CD4-positive, alpha-beta T cell treated with Interferon alpha-2 for 1 hour (primary cell): ENCODE data around the gene DNAL1.

Source experiments
- DNase-seq, 2 donors: peaks; one replicate each; pipeline ENCODE4 v3.0.0-alpha.2; 2020 to 2022

The DNAL1 gene

DNA sequence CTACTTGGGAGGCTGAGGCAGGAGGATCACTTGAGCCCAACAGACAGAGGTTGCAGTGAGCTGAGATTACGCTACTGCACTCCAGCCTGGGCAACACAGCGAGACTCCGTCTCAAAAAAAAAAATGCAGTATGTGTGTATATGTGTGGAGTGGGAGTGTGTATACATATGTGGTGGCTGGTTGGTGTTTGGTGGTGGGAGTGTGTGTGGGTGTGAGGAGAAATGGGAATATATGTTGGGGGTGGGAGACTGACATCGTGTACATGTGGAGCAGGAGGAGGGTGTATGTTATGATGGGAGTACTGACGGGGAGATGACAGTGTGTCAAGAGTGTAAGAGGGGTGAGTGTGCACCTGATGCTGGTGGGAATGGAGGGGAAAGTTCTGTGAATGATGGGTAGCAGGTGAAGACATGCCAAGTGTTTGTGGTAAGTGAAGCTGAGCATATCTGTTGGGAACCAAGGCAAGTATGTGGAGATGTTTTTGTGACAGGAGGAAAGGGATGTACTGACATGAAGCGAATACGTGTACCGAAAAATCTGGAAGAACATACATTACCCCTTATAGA lies 65.2 kb downstream of the DNAL1 start:
- no peak for DNase-seq

DNA sequence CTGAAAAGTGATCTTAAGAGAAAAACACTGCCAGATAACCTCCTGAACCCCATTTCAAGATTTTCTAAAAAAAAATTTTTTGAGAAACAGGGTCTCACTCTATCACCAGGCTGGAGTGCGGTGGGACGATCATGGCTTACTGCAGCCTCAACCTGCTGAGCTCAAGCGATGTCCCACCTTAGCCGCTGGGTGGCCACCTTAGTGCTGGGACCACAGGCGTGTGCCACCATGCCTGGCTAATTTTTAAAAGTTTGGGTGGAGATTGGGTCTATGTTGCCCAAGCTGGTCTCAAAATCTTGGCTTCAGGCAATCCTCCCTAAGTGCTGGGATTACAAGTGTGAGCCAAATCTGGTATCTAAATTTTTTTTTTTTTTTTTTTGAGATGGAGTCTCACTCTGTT lies 66.0 kb downstream of the DNAL1 start:
- DNase-seq = no peak

DNA sequence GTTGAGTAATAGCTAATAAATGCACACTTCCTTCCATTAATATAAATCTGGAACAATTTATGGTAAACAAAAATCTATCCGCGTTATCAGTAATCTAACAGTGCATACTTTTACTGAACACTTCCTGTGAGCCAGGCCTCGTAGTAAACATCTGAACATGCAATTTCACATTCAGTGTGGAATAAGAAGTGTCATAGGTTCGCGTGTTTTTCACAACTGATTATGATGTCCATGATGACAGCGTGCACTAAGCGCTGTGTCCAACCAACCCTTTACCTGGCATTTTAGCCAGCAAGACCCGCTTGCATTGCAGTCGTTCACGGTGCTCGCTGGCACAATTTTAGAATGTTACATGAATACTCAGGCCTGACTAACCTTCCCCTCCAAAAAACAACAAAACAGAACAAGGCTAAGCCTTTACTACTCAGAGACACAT lies 67.3 kb downstream of the DNAL1 start:
- no peak for DNase-seq

DNA sequence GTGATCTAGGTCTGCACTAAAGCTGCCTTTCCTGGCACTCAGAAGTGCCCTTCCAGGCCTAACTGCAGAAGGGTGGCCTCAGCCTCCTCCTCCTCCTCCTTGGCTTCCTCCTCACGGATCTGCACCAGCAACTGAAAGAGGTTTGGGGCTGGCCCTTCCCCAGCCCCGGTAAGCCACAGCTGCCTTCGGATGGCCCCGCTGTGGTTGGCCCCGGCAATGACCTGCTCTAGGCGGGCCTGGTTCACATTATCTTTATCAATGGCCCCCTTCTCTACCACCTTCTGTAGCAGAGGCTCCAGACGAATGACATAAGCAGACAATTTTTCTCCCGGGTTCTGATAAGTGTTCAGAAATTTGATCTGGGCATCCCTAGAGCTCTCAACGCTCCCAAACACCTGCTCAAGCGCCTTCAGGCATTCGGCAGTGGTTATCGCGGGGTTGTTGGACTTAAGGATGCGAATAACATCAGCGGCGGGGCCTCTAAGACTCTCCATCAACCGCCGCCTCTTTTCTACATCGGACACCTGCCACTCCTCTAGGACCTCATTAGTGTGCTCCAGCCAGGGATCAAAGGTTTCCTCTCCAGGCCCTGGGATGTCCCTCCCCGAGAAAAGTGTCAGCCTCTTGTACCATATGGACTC lies 67.9 kb downstream of the DNAL1 start:
- DNase-seq = peak in 1 of 2 donors; percentile 33

DNA sequence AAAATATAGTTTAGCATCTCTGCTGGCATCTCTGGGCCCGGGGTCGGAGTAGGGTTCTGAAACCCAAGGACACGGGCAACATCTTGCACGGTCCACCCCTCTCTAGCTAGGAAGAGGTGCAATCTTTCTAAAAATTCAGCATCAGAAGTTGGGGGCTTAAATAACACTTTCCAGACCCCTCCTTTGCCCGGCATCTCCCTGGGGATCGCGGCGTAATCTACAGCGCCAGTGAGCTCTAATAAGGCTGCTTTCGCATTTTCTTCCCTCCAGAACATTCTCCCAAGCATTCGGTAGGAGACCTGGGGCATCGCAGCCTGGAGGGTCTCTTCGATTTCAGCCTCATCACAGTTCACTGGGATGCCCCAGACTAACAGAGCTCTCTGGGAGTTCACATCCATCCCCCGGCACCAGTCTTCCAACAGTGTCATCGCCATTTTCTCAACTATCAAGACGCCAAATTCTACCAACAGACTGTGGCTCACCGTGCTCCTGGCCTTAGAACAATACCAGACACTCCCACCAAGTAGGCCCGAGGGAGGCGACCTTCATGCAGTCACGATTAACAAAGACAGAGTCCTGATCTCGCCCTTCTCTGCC lies 68.5 kb downstream of the DNAL1 start:
- no peak for DNase-seq

DNA sequence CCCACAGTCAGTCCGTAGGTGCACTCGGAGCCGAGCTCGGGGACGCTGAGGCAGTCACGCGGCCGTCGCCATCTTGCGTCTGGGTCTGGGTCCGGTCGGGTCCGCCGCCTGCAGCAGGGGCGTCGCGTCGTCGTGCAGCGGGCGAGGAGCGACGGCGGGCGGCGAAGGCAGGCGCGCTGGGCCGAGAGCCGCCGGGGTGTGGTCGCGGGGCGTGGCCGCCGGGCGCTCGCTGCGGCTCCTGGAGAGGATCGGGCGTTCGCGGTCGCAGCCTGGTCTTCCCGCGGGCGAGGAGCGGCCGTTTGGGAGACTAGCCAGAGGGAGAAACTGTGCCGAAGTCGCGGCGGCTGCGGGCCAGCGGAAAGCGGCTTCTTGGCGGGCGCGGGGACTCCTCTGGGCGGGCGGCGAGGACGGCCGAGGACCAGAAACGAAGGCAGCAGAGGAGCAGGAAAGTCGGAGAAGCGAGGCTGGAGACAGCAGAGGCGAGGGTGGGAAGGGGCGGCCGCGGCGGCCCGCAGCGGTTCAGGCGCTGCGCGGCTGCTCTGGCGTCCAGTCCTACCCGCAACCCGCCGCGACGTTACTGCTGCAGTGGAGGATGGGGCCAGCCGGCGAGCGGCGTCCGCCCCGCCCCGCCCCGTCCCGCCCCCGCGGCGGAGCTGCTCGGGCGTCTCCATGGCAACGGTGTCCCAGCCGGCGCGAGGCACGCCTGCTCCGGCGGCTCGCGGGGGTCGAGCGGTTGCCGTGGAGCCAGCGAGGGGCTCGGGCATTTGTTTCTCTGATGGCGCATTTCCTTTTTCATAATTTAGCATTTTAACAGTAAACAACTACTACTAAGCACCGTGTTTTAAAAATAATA lies 69.2 kb downstream of the DNAL1 start, which contains the start of gene PNMA1:
PNMA1 (minus strand) TSS at position 582 of the 853 bp plus-strand sequence. CDS start 745 bp downstream, outside the sequence.
- DNase-seq = peak; percentile 85 to 88

DNA sequence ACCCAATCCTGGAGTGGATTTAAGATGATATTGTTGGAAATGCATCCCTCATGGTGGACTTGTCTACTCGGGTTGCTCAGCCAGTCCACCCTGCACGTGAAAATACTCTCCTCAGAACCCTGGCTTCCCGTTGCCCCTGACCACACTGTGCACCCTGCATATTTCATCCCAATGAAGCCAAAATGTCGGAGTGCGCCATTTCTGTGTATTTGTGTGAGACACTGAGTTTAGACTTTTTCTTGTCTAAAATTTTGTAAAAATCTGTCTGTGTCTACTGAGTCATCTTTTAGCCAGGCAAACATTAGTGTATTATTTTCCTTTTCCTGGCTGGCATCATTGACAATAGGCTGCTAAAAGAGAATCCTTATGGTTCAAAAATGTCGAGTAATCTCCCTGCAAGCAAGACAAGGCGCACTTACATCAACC lies 69.9 kb downstream of the DNAL1 start:
- DNase-seq = no peak

DNA sequence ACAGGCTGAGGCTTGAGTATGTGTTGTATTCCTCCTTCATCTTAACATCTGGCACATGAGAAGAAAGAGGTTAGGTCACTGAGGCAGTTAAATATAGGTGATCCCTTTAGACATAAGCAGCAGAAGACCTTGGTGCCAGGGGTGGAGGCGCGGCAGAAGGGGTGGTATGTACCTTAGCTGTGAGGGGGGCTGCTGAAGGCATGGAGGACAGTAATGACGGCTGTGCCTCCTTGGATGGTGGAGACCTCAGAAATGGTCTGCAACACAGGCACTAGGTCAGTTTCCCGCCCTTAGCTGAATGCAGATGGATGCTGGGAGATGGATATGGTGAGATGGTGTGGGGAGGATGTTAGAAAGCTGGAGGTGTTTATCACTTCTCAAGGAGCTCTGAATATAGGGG lies 70.9 kb downstream of the DNAL1 start:
- DNase-seq = no peak

DNA sequence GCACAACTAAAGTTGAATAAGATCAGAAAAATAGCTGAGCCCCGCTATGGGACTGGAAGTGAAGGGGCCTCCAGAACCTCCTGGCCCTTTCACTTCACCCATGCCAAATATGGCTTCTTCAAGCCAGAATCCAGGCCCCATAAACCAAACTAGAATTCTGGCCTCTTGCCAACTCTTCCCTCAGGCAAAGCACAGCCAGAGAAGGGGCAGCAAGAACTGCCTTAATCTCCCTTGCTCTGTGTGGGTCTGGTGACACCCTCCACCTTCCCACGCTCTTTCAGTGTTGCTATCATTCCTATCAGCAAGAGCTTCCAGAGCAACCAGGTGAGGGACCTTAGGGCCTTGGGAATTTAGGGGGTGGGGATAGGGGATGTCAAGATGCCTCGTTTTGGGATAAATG lies 72.5 kb downstream of the DNAL1 start:
- DNase-seq = no peak

DNA sequence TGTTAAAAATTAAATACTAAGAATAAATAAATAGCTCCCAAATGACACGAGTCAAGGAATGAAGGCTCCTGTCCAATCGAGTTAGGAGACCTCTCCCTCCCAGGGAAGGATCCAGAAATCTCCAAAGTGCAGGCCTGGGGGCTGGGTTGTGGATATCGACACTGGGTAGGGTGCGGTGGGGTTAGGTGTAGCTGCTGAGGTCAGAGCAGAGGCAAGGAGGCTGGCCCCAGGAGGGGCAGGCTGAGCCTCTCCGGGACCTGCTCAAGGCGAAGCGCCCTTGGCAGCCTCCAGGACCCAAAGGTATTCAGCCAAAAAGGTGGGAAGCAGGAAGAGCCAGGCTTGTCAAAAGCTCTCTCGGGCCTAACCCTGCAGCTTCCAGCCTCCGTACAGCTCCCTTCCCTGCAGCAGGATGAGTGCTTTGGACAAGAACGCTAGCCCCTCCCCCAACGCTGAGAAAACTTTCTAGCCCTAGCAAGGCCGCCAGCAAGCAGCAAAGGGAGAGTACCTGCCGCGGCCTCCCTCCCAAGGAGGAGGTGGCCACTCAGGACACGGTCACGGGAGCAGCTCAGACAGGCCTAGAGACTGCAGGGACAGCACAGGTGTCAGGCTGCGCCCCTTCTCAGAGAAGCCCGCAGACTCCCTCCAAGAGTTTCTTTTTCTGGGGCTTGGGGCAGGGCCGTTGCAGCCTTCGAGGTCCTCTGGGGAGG lies 73.1 kb downstream of the DNAL1 start:
- DNase-seq = peak in 1 of 2 donors; percentile 0

DNA sequence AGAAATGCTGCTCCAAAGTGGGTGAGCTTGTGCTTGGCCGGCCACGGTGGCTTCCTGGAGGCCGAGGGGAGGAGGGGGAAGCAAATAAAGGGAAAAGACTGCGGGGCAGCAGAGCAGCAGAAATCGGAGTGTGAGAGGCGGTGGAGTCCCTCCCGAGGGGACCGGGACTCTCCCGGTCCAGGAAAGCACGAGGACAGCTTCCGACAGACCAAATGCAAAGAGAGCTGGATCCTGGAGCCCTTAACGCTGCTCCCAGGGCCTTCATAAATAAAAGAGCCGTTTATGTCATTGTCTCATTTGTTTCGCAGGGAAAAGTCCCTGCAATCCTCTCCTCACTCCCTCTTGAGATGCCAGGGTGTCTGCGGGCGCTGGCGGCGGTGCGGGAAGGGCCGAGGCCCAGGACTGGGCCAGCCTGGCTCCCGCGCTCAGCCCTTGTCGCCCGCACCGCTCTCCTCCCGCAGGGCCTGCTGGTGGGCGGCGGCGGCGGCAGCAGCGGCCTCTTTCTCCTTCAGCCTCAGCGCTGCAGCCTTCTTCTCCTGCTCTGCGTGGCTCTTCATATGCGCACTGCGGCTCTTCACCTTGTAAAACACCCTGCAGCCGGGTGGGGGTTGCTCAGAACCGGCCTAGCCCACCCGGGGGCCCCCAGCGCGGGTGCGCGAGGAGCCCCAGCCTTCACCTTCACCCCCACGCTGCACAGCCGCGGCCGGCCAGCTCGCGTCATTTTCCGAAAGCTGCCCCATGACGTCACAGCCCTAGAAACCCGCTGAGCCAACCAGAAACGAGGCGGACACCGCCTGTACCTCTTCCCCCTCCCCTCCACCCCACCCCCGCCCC lies 73.8 kb downstream of the DNAL1 start:
- peak in 1 of 2 donors; percentile 1 for DNase-seq

DNA sequence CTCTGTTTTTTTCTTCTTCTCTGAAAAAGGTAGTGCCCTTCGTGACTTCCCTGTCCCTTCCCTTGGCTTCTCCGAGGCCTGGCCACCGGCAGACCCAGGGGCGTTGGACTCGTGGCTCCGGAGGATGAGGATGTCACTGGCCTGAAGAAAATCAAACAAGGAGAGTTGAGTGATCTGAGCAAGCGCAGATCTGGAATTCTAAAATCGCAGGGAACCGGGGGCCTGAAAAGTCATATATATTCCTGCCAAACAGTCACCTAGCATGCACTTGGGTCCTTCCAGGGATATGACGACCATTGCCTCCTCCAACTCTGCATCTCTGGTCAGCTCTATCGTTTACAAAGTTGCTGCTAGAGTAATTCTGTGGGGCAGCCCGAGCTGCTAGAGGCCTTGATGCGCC lies 74.6 kb downstream of the DNAL1 start:
- DNase-seq = no peak

DNA sequence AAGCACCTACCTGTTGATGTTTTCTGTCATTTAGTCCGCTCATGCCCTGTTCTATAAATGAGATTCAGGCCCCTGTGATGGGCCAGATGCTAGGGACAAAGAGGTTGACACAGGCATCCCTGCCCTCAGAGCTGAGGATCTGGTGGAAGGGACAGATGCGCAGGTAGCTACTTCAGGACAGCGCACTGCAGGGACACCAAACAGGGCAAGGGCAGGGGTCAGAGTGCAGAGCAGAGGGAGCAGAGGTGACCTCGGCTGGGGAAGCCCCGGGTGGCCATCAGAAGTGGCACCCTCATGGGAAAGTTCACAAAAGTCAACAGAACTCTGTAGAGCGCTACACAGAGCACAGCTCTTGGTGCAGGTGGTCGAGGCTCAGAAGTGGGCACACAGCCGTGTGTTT lies 75.0 kb downstream of the DNAL1 start:
- peak in 1 of 2 donors; percentile 0 for DNase-seq

DNA sequence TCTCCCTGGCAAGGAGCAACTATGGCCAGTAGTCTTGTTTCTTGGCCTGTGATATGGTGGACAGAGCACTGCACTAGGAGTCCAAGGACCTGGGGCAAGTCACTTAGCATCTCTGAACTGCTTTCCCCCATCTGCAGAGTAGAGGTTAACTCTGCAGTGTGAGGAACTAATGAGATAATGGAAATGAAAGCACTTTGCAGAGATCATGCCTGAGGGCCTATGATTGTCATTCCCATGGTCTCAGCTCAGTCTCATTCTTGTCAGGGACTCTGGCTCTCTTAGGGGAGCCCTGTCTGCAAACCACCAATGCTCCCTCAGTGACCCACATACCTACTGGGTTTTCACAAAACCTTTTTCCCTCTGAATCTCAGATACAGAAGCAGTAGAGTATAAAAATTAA lies 75.8 kb downstream of the DNAL1 start:
- DNase-seq = peak in 1 of 2 donors; percentile 0

DNA sequence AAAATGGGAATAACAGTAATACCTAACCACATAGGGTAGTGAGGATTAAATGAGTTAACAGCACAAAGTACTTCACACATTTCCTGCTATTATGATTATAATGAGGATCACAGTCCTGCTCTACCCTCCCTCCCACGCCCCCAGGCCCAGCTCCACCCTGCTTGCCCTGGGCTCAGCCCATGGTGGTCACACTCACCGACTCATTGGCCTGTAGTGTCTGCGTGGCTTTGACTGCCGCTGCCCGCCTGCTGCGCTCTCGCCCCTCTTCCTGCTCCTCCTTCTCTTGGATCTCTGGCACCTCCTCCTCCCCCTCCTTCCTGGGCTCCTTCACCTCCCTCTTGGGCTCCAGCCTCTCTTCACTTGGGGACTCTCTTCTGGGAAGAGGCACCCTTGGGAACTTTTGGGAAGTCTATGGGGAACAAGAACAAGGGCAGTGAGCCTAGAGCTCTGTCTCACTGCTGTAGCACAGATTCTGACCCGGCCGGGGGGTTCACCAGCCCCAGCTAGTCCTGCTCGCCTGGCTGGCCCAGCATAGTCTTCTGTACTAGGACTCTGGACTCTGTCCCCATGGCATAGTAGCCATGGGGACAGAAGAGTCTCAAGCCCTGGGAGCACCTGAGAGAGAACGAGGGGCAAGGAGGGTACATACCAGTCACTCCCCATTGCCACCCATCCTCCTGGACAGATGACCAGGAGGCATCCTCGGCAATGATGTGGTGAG lies 76.5 kb downstream of the DNAL1 start:
- DNase-seq = peak in 1 of 2 donors; percentile 0

DNA sequence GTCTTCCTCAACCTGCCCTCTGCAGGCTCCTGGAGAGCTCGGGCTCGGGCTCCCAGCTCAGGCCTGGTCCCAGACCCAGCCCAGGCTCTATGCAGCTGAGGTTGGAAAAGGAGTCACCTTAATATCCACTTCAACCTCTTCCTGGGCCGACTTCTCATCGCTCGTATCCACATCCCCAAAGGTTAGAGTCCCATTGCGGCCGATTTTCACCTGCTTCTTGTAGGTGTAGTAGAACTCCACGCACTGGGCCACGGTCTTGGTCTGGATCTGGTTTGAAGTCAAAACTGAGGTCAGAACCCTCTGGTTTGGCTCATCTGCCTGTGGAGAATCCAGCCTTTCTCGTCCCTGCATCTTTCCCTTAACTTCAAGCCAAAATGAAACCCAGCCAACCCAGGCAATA lies 77.8 kb downstream of the DNAL1 start:
- no peak for DNase-seq

DNA sequence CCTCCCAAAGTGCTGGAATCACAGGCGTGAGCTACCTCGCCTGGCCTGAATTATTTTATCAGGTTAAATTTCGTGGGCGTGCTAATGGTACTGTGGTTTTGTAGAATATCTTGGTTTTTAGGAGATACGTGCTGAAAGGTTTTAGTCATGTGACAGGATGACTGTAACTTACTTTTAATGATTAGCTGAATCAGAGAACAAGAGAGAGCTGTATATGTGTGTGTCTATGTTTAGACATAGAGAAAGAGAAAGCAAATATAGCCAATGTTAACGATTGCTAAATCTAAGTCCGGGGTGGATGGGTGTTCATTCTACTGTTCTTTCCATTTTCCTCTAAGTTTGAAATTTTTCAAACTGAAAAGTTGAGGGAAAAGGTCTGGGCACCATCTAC lies 78.6 kb downstream of the DNAL1 start:
- DNase-seq = peak in 1 of 2 donors; percentile 28

DNA sequence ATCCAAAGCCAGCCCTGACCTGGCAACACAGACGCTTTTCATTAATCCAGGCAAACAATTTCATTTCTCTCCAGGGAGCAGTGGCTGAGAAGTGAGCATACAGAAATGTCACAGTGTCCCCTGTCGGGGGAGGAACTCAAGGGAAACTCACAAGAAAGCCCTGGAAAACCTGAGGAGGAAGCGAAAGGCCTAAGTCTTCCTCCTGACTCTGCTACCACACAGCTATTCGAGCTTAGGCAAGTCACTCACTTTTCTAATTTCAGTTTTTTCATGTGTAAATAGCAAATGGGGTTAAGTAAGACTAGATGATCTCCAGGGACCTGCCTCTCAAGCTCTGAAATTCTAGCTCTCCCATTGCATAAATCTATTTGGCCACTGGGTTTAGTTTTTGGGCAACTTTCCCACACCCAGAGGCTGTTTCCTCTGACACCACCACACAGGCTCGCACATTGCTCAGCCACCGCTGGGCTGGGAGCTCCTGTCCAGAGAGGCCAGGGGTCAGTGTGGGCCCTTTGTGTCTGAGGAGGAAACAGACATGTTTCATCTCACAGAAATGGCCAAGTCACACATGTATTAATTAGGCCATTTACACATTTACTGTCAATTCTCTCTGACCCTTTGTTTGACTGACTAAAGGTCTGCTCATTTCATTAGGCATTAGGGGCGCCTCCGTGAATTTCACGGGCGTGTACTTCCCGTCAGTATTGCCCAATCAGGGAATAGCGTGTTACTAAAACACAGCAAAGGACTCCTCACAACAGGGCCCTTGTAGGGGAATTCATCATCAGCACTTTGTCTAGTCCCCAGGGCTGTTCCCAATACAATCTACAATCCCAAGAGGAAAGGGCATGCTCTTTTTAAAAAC lies 79.2 kb downstream of the DNAL1 start:
- DNase-seq = peak in 1 of 2 donors; percentile 9

DNA sequence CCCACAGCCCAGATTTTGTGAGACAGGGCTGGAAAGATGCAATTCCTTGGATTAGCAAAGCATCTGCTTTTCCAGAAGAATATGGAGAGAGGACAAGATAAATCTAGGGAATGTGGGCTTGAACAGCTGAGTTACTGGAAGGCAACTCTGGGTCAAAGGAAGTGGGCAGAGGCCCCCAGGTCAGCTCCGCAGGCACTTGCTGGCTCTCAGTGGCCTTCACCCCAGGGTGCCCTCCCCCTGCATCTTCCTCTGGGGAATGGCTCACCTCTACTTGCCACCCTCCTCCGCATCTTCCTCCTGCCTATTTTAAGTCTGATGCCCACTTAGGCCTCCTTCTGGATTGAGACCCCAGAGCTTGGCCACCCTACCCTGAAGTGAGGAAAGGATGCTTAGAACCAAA lies 79.9 kb downstream of the DNAL1 start:
- DNase-seq = no peak
